ENCODE results near the gene ETS1.

ETS1 gene

GRCh38 chr11:128618603-128619002 is 31.2 kb upstream of the ETS1 start:
- no peak for DNase-seq

DNA sequence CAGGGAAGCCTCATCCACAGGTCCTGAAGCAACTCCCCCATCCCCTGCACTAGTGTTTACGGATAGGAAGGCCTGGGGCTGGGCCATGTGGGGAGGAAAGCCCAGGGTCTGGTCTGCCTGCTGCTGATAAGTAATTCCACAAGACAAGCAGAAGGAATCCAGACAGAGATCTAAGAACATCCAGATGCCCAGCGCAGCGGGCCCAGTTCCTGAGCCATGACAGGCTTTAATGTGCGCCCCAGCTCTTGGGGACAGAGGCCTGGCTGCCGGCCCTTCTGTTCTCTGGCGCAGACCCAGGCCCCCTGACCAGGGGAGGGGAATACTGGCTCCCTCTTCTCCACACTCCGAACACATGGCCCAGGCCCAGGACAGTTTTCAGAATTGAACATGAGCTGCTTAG is 28.8 kb upstream of the ETS1 start:
- no peak for DNase-seq

GRCh38 chr11:128615612-128616011 is 28.3 kb upstream of the ETS1 start:
- no peak for DNase-seq

GRCh38 chr11:128615076-128615475 is 27.7 kb upstream of the ETS1 start:
- DNase-seq: no peak

- no peak for DNase-seq
Measured at GRCh38 chr11:128614026-128614425, 26.7 kb upstream of the ETS1 start.

GRCh38 chr11:128613300-128613995 is 26.1 kb upstream of the ETS1 start:
- DNase-seq: no peak

GRCh38 chr11:128610721-128611617 is 23.6 kb upstream of the ETS1 start:
- DNase-seq: peak in 3 of 5 donors; percentile 45 to 74 (median 46)

GRCh38 chr11:128609785-128610184 is 22.4 kb upstream of the ETS1 start:
- DNase-seq: no peak

- DNase-seq: no peak
Measured at GRCh38 chr11:128608746-128609407, 21.5 kb upstream of the ETS1 start.

DNA sequence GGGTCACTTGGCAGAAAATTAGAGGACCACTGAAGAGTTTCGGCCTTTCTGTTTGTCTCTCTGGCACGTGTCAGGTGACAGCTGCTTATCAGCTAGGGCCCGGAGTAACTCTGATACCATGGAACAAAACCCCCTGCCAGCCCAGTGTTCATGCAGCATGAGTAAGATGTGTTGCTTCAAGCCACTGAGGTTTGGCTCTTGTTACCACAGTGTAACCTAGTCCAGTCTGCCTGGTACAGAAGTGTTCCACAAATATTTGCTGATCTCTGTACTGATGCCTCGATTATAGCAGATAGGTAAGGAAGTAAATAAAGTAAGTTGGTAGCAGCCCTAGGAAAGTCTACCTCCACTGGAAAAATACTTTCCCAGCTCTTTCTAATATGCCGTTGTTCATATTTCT is 20.5 kb upstream of the ETS1 start:
- DNase-seq: no peak

DNA sequence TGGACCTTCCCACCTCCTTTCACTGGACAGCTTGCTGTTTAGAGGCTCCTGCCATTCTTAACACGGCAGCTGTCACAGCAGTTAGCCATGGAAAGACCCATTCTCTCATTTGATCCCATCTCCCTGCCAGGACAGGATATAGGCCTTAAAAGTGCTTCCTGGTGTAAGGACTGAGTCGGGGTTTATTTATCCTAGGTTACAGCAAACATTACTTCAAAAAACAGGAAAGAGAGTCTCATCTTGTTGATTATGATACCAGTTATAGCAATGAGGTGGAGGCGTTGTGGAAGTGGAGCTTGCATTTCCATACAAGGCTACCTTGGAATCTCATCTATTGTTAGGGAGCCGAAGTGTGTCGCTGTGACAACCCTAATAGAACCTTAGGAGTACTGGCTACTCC is 17.4 kb upstream of the ETS1 start:
- no peak for DNase-seq

GRCh38 chr11:128603752-128604414 is 16.5 kb upstream of the ETS1 start:
- no peak for DNase-seq

- no peak for DNase-seq
Measured at GRCh38 chr11:128603003-128603696, 15.8 kb upstream of the ETS1 start.

- DNase-seq: no peak
Measured at GRCh38 chr11:128599729-128600128, 12.4 kb upstream of the ETS1 start.

DNA sequence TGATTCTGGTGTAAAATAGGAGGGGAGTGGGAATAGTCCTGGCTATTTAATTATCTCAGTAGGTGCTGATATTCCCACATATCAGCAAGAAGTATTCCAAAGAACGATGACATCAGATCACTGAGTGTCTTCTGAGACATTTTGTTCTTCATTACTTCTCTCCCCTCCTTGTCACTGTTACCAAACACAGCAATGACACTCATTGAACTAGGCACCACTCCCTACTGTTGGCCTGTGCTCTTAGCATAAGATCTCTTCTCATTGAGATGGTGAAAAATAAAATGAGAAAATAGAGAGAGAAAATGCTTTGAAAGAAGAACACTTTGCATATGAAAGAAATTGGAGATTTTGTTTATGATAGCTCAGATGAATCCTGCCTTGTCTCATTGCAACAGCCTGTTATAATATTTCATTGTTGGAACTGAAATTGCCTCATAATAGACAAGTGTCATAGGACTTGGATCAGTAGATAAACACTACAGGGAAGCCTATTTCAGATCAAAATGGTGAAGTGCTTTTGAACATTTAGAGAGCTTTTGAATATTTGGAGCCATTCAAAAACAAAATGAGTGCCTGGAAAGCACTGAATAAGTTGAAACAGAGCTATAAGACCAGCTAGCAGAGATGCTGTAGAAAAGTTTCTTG is 11.3 kb upstream of the ETS1 start:
- no peak for DNase-seq

DNA sequence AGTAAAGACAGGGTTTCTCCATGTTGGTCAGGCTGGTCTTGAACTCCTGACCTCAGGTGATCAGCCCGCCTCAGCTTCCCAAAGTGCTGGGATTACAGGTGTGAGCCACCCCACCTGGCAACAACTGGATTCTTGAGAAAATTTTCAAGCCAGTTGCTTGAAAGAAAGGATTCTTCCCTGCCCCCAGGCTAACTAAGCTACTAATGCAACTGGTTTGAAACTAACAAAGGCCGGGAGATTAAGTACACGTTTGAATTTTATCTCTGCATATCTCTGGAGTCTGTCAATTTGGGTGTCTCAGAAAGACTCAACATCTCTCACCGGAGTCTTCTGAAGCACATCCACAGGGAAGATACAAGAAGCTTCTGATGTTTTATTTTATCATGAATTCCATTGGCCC is 10.7 kb upstream of the ETS1 start:
- no peak for DNase-seq

DNA sequence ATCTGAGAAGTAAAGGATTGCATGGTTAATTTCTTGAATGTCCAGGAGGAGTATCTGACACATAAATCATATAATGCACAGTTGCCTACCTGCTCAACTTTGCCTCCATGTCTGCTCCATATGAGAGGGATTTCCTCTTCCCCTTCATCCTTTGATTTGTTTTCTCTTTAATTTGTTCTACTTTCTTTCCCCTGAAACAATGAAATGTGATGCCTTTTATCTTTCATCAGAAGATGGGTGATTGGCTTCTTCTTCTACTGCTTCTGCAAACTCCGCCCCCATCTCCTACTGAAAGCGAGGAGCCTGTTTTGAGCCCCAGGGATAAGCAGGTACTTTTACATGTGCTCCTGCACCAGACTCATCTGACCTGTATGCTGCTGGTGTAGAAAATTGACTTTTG is 9.9 kb upstream of the ETS1 start:
- DNase-seq: no peak

DNA sequence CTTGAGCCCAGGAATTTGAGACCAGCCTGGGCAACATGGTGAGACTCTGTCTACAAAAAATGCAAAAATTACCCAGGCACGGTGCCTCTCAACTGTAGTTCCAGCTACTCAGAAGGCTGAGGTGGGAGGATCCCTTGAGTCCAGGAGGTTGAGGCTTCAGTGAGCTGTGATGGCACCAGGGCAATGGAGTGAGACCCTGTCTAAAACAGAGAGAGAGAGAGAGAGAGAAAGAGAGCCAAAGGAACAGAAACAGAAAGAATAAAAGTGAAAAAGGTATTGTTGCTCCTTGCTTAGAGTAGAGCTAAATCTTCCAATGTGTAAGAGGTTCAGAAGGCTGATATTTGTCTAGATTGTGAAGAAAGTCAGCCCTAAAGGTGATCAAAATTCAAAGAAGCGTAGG is 8.9 kb upstream of the ETS1 start:
- no peak for DNase-seq

DNA sequence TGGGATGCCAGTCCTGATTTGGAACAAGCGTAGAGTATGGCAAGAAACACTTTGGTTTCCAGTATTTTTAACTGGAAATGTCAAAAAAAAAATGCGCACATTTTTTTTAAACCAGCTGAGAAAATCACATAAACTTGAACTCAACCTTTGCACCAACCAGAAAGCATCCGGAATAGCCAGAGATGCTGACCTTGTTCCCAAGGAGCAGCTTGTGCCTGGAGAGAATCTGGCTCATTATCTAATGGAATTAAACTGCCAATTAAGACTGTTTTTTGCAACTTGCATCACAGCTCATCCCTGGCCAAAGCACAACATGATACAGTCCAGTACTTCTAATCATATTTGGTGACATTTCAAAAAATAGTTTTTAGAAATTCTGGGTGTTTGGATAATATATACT is 8.4 kb upstream of the ETS1 start:
- no peak for DNase-seq

GRCh38 chr11:128595221-128595620 is 7.9 kb upstream of the ETS1 start:
- DNase-seq: no peak

DNA sequence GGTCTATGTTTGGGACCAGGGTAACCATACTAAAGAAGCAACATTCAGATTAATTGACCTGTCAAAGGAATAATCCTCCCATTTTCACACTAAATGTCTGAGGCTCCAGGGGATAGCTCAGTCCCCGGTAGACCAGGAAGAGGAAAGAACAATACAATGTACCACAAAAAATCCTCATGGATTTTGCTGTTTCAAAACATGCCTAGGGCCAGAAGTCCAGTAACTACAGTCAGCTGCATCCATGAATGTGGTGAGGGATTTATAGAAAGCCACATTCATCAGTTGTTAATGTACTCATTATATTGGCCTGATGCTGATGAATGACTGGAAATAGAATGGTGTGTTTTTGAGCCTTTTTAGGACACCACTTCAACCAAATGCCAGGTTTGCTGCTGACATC is 6.9 kb upstream of the ETS1 start:
- no peak for DNase-seq

DNA sequence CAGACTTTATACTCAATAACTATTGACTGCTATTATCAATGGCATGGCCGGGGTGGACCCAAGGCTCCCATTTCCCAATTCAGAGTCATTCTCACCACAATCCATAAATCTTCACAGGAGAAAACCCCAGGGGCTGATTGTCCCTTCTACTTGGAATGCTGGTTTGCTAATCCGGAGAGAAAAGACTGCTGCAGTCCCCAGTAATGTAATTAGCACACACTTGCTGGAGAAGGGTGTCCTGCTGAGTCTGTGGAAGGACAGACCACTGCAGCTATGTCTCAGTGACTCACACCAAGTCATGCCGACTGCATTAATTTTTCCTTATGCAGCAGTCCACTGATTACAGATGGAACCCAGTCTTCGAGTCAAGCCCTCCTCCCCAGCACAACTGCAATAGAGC is 5.9 kb upstream of the ETS1 start:
- DNase-seq: no peak

Data from T-helper 1 cell (primary cell).